GM18520 (cell line): ENCODE results near the gene AKAP6.

Experiments
- ATAC-seq: cut with Tn5 transposase; IDR thresholded peaks from one replicate; pipeline ENCODE4 v1.9.1; 2021; ENCODE audit not compliant: unreplicated experiment

AKAP6 gene

GRCh38 chr14:32800320-32800719 is 471.2 kb downstream of the AKAP6 start:
- ATAC-seq = no peak

- no peak for ATAC-seq
Observed at GRCh38 chr14:32802295-32802694, 473.2 kb downstream of the AKAP6 start.

DNA sequence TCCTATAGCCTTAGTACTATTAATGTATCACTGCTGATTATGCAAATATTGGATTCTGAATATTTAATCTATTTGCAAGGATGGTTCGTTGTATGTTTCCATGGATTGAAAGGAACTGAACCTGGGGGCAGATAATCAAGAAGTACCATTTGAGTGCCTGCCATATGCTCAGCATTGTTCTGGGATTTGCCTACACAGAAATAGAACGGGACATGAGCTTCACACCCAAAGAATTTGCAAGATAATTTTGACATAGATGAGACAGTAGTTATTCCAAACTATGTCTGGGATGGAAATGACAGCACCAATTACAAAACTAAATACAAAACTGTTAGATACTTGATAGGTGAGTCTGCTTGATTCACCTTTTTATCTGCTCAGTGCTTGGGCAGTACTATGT is 476.9 kb downstream of the AKAP6 start:
- no peak for ATAC-seq

DNA sequence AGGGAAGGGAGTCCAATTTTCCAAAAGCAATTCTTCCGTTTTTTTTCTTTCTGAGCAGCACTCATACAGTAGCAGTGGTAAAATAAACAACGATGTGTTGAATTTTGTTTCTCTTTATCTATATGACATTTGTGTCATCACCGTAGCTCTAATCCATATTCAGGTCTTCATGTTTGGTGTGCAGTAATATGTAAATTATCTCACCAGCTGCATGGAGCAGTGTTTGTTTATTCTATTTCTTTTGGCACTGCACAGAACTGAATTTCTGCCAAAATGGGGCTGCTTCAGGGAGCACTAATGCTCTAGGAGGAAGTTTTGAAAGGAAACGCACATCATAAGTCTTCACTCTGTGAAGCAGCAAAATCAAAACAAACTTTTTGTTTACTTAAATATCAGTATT is 479.5 kb downstream of the AKAP6 start:
- ATAC-seq = no peak

- no peak for ATAC-seq
Observed at GRCh38 chr14:32809255-32809654, 480.2 kb downstream of the AKAP6 start.

GRCh38 chr14:32813401-32813800 is 484.3 kb downstream of the AKAP6 start:
- ATAC-seq = no peak

GRCh38 chr14:32814721-32815120 is 485.6 kb downstream of the AKAP6 start:
- no peak for ATAC-seq

DNA sequence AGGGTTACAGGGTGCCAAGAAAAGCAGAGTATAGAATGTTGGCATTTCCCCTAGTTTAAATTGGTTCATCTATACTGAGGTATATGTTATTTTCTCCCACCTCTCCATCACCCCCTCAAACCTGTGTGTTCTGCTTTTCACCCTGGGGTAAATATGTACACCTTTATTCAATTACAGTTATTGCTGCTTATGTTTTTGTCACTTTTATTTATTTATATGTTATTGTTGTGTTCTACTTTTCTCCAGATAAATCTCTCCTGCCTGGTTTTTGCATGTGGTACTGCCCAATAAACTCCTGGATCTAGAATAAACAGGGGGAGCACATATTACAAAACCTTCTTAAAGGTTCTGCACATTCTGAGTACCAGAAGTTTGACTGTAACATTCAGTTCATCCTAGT is 487.5 kb downstream of the AKAP6 start:
- ATAC-seq = no peak

- no peak for ATAC-seq
Observed at GRCh38 chr14:32817780-32818179, 488.7 kb downstream of the AKAP6 start.

DNA sequence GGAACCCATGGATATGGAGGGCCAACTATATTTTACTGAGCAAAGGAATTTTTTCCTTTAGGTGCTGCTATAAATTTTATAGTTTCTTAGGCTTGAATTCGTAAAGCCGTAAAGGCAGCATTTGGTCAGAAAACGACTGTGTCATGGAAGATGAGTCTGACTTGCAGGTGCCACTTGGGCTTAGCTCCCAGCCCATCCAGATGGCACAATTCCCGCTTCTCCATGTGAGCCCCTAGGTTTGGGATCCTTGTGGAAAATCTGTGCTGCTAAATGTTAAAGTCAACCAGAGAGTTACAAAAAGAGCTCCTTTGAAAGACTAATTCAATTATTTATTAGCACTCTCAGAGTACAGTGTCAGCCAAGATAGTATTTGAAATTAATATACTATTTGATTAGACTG is 489.5 kb downstream of the AKAP6 start:
- no peak for ATAC-seq

DNA sequence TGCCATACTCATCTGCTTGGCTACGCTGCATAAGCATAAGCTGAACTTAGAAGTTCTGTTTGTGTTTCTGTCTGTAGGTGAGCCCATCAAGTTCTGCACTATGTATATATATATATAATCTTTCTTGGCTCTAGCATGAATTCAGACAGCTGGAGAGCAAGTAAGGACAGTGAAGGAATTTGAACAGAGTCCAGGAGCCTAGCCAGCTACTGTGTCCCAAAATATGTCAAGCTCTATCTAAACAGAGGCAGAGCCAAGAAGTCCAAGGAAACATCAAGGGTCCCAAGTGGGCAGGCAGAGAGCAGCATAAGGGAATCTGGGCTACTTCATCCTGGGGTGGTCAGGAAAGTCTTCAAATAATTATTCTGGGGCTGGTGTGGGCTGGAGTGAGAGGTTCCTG is 491.1 kb downstream of the AKAP6 start:
- no peak for ATAC-seq

GRCh38 chr14:32820682-32821081 is 491.6 kb downstream of the AKAP6 start:
- no peak for ATAC-seq

GRCh38 chr14:32821964-32822653 is 493.0 kb downstream of the AKAP6 start:
- no peak for ATAC-seq

DNA sequence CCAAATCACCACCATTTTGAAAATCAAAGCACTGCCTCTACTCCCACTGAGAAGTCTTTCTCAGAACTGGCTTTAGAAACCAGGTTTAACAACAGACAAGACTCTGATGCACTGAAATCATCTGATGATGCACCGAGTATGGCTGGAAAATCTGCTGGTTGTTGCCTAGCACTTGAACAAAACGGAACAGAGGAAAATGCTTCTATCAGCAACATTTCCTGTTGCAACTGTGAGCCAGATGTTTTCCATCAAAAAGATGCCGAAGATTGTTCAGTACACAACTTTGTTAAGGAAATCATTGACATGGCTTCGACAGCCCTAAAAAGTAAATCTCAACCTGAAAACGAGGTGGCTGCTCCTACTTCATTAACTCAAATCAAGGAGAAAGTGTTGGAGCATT is 494.6 kb downstream of the AKAP6 start:
- ATAC-seq = no peak

- ATAC-seq = no peak
Observed at GRCh38 chr14:32824195-32824594, 495.1 kb downstream of the AKAP6 start.

- ATAC-seq = no peak
Observed at GRCh38 chr14:32825058-32825457, 496.0 kb downstream of the AKAP6 start.

GRCh38 chr14:32826404-32827082 is 497.4 kb downstream of the AKAP6 start:
- no peak for ATAC-seq

DNA sequence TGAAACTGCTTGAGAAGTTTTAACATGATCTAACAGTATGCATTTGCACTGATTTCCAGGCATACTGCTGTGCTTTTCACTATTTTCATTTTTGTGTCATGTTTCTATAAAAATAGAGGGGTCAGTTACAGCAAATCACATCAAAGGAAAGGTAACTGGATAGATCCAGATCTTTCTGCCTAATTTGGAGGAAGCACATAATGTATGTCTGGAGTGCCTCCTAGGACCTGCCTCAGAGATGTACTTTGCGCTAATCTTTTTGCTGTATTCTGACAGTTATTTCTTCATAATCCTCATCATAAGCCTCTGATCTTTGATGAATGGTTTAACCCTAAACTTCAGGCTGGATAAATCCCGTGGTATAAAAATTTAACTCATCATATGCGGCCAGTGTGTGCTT is 498.4 kb downstream of the AKAP6 start:
- ATAC-seq = no peak

DNA sequence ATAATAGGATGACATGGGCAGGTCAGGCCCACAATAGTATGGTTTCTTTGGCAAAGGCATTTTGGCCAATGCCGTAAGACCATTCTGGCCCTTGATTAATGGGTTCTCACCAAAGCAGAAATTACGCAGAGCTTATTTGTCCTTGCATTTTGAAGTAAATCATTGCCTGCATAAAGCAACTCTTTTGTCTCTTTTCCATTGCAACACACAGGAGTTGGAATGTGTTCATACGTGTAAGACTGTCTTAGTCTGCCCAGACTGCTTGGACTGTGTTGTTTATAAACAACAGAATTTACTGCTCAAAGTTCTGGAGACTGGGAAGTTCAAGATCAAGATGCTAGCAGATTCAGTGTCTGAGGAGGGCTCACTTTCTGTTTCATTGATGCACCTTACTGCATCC is 506.8 kb downstream of the AKAP6 start:
- no peak for ATAC-seq

- ATAC-seq = no peak
Observed at GRCh38 chr14:32841698-32842097, 512.6 kb downstream of the AKAP6 start.

GRCh38 chr14:32846821-32847365 is 517.8 kb downstream of the AKAP6 start:
- no peak for ATAC-seq

DNA sequence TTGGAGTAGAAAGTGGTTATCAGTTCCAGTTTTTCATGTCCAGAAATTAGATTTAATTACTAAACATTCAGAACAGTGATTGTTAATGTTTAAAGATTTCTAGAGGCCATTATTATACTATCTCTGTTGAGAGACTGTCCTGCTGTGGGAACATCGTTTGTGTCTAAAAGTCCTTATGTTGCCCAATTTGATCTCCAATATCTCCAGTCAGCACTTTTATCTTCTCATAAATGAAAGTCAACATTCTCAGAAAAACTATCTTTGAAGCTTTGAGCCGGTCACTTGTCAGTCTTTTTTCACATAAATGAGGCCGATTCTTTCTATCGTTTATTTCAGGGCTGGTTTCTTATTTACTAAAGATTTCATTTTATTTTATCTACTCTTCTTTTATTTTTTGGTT is 518.8 kb downstream of the AKAP6 start:
- ATAC-seq = no peak
